ENCODE measurements around the gene KLRK1.
"Not testable (repeated sequence)": the region's sequence is repeated elsewhere in the genome, so short reads cannot be mapped to it uniquely, and the experiment has no call there.

DNA sequence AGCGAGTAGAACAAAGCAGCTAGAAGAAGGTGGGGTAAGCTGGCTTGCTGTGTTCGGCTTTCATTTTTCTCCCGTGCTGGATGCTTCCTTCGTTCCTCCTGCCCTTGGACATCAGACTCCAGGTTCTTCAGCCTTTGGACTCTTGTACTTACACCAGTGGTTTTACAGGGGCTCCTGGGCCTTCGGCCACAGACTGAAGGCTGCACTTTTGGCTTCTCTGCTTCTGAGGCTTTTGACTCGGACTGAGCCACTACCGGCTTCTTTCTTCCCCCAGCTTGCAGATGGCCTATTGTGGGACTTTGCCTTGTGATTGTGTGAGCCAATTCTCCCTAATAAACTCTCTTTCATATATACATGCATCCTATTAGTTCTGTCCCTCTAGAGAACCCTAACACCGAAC lies 36.1 kb upstream of the KLRK1 start:
- TF ChIP-seq, protein P1, sequence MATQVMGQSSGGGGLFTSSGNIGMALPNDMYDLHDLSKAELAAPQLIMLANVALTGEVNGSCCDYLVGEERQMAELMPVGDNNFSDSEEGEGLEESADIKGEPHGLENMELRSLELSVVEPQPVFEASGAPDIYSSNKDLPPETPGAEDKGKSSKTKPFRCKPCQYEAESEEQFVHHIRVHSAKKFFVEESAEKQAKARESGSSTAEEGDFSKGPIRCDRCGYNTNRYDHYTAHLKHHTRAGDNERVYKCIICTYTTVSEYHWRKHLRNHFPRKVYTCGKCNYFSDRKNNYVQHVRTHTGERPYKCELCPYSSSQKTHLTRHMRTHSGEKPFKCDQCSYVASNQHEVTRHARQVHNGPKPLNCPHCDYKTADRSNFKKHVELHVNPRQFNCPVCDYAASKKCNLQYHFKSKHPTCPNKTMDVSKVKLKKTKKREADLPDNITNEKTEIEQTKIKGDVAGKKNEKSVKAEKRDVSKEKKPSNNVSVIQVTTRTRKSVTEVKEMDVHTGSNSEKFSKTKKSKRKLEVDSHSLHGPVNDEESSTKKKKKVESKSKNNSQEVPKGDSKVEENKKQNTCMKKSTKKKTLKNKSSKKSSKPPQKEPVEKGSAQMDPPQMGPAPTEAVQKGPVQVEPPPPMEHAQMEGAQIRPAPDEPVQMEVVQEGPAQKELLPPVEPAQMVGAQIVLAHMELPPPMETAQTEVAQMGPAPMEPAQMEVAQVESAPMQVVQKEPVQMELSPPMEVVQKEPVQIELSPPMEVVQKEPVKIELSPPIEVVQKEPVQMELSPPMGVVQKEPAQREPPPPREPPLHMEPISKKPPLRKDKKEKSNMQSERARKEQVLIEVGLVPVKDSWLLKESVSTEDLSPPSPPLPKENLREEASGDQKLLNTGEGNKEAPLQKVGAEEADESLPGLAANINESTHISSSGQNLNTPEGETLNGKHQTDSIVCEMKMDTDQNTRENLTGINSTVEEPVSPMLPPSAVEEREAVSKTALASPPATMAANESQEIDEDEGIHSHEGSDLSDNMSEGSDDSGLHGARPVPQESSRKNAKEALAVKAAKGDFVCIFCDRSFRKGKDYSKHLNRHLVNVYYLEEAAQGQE (IDR thresholded peaks at IDR 0.05; ENCODE audit: low read depth) = not testable (repeated sequence)
- TF ChIP-seq POLR2A (IDR thresholded peaks at IDR 0.05; ENCODE audit: borderline replicate concordance, extremely low read depth, insufficient read depth, insufficient read length); EZH2 (IDR thresholded peaks at IDR 0.05); YY1 (IDR thresholded peaks at IDR 0.05; ENCODE audit: extremely low read depth, insufficient replicate concordance, low read depth, low read length); POLR2AphosphoS5 (IDR thresholded peaks at IDR 0.05; ENCODE audit: low read depth, low read length); FOSL1 (IDR thresholded peaks at IDR 0.05; ENCODE audit: low read depth); TCF7L2 (IDR thresholded peaks at IDR 0.05; ENCODE audit: borderline replicate concordance, extremely low read depth, insufficient read depth, insufficient read length); ZNF274 (IDR thresholded peaks at IDR 0.05; ENCODE audit: low read depth, low read length); SIN3A (IDR thresholded peaks at IDR 0.05; ENCODE audit: low read depth); RAD21 (IDR thresholded peaks at IDR 0.05; ENCODE audit: low read depth): not testable (repeated sequence)
- TF ChIP-seq, protein P2, sequence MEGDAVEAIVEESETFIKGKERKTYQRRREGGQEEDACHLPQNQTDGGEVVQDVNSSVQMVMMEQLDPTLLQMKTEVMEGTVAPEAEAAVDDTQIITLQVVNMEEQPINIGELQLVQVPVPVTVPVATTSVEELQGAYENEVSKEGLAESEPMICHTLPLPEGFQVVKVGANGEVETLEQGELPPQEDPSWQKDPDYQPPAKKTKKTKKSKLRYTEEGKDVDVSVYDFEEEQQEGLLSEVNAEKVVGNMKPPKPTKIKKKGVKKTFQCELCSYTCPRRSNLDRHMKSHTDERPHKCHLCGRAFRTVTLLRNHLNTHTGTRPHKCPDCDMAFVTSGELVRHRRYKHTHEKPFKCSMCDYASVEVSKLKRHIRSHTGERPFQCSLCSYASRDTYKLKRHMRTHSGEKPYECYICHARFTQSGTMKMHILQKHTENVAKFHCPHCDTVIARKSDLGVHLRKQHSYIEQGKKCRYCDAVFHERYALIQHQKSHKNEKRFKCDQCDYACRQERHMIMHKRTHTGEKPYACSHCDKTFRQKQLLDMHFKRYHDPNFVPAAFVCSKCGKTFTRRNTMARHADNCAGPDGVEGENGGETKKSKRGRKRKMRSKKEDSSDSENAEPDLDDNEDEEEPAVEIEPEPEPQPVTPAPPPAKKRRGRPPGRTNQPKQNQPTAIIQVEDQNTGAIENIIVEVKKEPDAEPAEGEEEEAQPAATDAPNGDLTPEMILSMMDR (IDR thresholded peaks at IDR 0.05 in 2 of 3, conservative IDR thresholded peaks at IDR 0.05 in 1 of 3; ENCODE audit: borderline replicate concordance in 1 of 3, insufficient read depth in 1 of 3, low read depth in 2 of 3, low read length in 2 of 3) = not testable (repeated sequence)
- TF ChIP-seq, protein P3, sequence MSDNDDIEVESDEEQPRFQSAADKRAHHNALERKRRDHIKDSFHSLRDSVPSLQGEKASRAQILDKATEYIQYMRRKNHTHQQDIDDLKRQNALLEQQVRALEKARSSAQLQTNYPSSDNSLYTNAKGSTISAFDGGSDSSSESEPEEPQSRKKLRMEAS (IDR thresholded peaks at IDR 0.05) = not testable (repeated sequence)
- TF ChIP-seq, protein P4, sequence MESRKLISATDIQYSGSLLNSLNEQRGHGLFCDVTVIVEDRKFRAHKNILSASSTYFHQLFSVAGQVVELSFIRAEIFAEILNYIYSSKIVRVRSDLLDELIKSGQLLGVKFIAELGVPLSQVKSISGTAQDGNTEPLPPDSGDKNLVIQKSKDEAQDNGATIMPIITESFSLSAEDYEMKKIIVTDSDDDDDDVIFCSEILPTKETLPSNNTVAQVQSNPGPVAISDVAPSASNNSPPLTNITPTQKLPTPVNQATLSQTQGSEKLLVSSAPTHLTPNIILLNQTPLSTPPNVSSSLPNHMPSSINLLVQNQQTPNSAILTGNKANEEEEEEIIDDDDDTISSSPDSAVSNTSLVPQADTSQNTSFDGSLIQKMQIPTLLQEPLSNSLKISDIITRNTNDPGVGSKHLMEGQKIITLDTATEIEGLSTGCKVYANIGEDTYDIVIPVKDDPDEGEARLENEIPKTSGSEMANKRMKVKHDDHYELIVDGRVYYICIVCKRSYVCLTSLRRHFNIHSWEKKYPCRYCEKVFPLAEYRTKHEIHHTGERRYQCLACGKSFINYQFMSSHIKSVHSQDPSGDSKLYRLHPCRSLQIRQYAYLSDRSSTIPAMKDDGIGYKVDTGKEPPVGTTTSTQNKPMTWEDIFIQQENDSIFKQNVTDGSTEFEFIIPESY (IDR thresholded peaks at IDR 0.05; ENCODE audit: extremely low read depth, insufficient replicate concordance, low read length) = not testable (repeated sequence)

All from HCT116 (cell line).